G401 (cell line): ENCODE results near the gene PTPRK. TPM values are rescaled to one million over a fixed set of nuclear protein-coding genes. Genes with fewer than 3 reads are reported as not detected.

Experiments used
- DNase-seq: peaks from one replicate; pipeline ENCODE4 v3.0.0-alpha.2; 2015; ENCODE audit warnings: low spot score
- in situ Hi-C: cut with HindIII; loops from 2 replicates; pipeline ENCODE4 v1.10.0; 2016; ENCODE audit warnings: low sequenced_read_pairs, mixed read lengths
- total RNA-seq: library from RNA; depleted of rRNA; stranded (reverse); fragments of >200 nt; shearing (Covaris generic); gene quantifications from 2 replicates; pipeline ENCODE4 v1.2.3, GENCODE V29; 2014

PTPRK gene
- total RNA-seq, 1 experiment from 2014 or later = not detected

GRCh38 chr6:128188678-128189077, 331.7 kb downstream of the PTPRK start:
- in situ Hi-C loops = no loop called here
- no peak for DNase-seq

- DNase-seq = no peak
- in situ Hi-C loops = no loop called here
Observed at GRCh38 chr6:128186729-128187128, 333.7 kb downstream of the PTPRK start.

GRCh38 chr6:128179876-128180438, 340.4 kb downstream of the PTPRK start:
- no peak for DNase-seq
- in situ Hi-C loops = no loop called here

- in situ Hi-C loops = no loop called here
- DNase-seq = no peak
Observed at GRCh38 chr6:128174724-128175123, 345.7 kb downstream of the PTPRK start.

- DNase-seq = no peak
- in situ Hi-C loops = no loop called here
Observed at GRCh38 chr6:128172752-128173682, 347.4 kb downstream of the PTPRK start.

GRCh38 chr6:128172081-128172480, 348.3 kb downstream of the PTPRK start:
- DNase-seq = no peak
- in situ Hi-C loops = no loop called here

GRCh38 chr6:128171182-128171581, 349.2 kb downstream of the PTPRK start:
- DNase-seq = no peak
- in situ Hi-C loops = no loop called here

GRCh38 chr6:128168244-128168643, 352.2 kb downstream of the PTPRK start:
- no peak for DNase-seq
- in situ Hi-C loops = no loop called here

GRCh38 chr6:128167552-128167951, 352.8 kb downstream of the PTPRK start:
- in situ Hi-C loops = no loop called here
- DNase-seq = no peak

- in situ Hi-C loops = no loop called here
- DNase-seq = no peak
Observed at GRCh38 chr6:128164254-128164653, 356.1 kb downstream of the PTPRK start.

- in situ Hi-C loops = no loop called here
- no peak for DNase-seq
Observed at GRCh38 chr6:128162423-128162822, 358.0 kb downstream of the PTPRK start.

- no peak for DNase-seq
- in situ Hi-C loops = no loop called here
Observed at GRCh38 chr6:128161839-128162238, 358.6 kb downstream of the PTPRK start.

GRCh38 chr6:128161263-128161662, 359.1 kb downstream of the PTPRK start:
- no peak for DNase-seq
- in situ Hi-C loops = no loop called here

GRCh38 chr6:128158496-128158895, 361.9 kb downstream of the PTPRK start:
- DNase-seq = no peak
- in situ Hi-C loops = no loop called here

- in situ Hi-C loops = no loop called here
- no peak for DNase-seq
Observed at GRCh38 chr6:128156321-128157111, 363.9 kb downstream of the PTPRK start.

GRCh38 chr6:128155826-128156225, 364.6 kb downstream of the PTPRK start:
- no peak for DNase-seq
- in situ Hi-C loops = no loop called here

GRCh38 chr6:128152551-128152950, 367.8 kb downstream of the PTPRK start:
- DNase-seq = no peak
- in situ Hi-C loops = no loop called here

GRCh38 chr6:128150376-128150775, 370.0 kb downstream of the PTPRK start:
- in situ Hi-C loops = no loop called here
- no peak for DNase-seq

GRCh38 chr6:128149796-128150195, 370.6 kb downstream of the PTPRK start:
- in situ Hi-C loops = no loop called here
- DNase-seq = no peak

GRCh38 chr6:128144320-128144719, 376.1 kb downstream of the PTPRK start:
- in situ Hi-C loops = no loop called here
- DNase-seq = no peak
